Measurements from ENCODE around the gene LENG8.

DNA sequence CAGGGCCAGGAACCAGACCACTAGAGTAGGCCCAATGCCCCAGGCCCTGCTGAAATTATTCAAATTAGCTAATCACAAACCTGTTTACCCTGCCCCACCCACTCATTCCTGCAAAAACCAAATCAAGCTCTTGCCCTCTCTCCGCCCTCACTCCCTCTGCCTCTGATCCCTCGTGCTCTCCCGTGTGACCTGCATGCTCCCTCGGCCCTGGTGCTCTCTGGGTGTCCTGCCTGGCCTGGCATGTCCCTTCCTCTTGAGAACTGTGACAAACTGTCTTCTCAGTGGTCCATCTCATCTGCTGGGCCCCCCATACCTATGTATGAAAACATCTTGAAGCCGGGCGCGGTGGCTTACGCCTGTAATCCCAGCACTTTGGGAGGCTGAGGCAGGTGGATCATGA lies 45.9 kb upstream of the LENG8 start:
- TF ChIP-seq BHLHE40 (IDR thresholded peaks at IDR 0.05; ENCODE audit: low read depth, low read length) (no peak), POLR2A (IDR thresholded peaks at IDR 0.05; ENCODE audit: low read depth, low read length) (no peak), FOS (IDR thresholded peaks at IDR 0.05; ENCODE audit: low read depth, low read length) (no peak), CEBPB (IDR thresholded peaks at IDR 0.05; ENCODE audit: low read depth, low read length) (no peak), MXI1 (IDR thresholded peaks at IDR 0.05; ENCODE audit: borderline replicate concordance, low read depth, low read length) (no peak)
- TF ChIP-seq, protein P1, sequence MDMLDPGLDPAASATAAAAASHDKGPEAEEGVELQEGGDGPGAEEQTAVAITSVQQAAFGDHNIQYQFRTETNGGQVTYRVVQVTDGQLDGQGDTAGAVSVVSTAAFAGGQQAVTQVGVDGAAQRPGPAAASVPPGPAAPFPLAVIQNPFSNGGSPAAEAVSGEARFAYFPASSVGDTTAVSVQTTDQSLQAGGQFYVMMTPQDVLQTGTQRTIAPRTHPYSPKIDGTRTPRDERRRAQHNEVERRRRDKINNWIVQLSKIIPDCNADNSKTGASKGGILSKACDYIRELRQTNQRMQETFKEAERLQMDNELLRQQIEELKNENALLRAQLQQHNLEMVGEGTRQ (IDR thresholded peaks at IDR 0.05; ENCODE audit: low read depth, low read length) = no peak
- TF ChIP-seq, protein P2, sequence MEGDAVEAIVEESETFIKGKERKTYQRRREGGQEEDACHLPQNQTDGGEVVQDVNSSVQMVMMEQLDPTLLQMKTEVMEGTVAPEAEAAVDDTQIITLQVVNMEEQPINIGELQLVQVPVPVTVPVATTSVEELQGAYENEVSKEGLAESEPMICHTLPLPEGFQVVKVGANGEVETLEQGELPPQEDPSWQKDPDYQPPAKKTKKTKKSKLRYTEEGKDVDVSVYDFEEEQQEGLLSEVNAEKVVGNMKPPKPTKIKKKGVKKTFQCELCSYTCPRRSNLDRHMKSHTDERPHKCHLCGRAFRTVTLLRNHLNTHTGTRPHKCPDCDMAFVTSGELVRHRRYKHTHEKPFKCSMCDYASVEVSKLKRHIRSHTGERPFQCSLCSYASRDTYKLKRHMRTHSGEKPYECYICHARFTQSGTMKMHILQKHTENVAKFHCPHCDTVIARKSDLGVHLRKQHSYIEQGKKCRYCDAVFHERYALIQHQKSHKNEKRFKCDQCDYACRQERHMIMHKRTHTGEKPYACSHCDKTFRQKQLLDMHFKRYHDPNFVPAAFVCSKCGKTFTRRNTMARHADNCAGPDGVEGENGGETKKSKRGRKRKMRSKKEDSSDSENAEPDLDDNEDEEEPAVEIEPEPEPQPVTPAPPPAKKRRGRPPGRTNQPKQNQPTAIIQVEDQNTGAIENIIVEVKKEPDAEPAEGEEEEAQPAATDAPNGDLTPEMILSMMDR (conservative IDR thresholded peaks at IDR 0.05; ENCODE audit: low read depth, low read length) = no peak

Measured in IMR-90 (cell line).